ENCODE data around the gene PXDC1. TPM values are rescaled to one million over a fixed set of nuclear protein-coding genes. Genes with fewer than 3 reads are reported as not detected.

The PXDC1 gene
- total and polyA plus RNA-seq, 2 donors (not counting 3 experiments of a cell fraction or from before 2014, with no cell fraction given), result 60.9 to 121 TPM

- peaks cover 4% of the 10 kb centered on the region for H4K20me1 ChIP-seq (replicated peaks; ENCODE audit: control insufficient read depth, extremely low read depth, insufficient read depth, low read length)
- ChIA-PET CTCF (interaction anchor here (0.6 to 2.4 kb wide), 2 partner anchors 265 to 446 kb away, joined by 3 to 9 read pairs; no protein-coding TSS in a partner anchor), POLR2A (no interaction called here)
- H3K9me3 ChIP-seq (replicated peaks; ENCODE audit: control insufficient read depth, insufficient read depth, low read length), result no peaks in the 10 kb centered on the region
- TF ChIP-seq, protein P1, sequence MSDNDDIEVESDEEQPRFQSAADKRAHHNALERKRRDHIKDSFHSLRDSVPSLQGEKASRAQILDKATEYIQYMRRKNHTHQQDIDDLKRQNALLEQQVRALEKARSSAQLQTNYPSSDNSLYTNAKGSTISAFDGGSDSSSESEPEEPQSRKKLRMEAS (IDR thresholded peaks at IDR 0.05; ENCODE audit: insufficient read depth, insufficient read length), result no peak
- TF ChIP-seq CTCF (IDR thresholded peaks at IDR 0.05; ENCODE audit: extremely low read depth in 1 of 2, insufficient read depth in 1 of 2, low read depth in 1 of 2, low read length in 2 of 2), result no peak
- no peak for TF ChIP-seq FOS (IDR thresholded peaks at IDR 0.05; ENCODE audit: borderline replicate concordance, insufficient read depth, low read length)
- no peak for TF ChIP-seq MYC (IDR thresholded peaks at IDR 0.05; ENCODE audit: low read depth, low read length)
- no peak for TF ChIP-seq POLR2AphosphoS5 (IDR thresholded peaks at IDR 0.05; ENCODE audit: insufficient read depth, low read depth, low read length)
- TF ChIP-seq GATA2 (IDR thresholded peaks at IDR 0.05; ENCODE audit: insufficient read depth, insufficient read length, low read depth, low read length), result no peak
- TF ChIP-seq EZH2 (IDR thresholded peaks at IDR 0.05; ENCODE audit: borderline replicate concordance, low read depth, low read length, severe bottlenecking), result no peak
- no peak for TF ChIP-seq POLR2A (IDR thresholded peaks at IDR 0.05; ENCODE audit: low read depth, low read length)
- no peak for TF ChIP-seq JUN (IDR thresholded peaks at IDR 0.05; ENCODE audit: borderline replicate concordance, insufficient read depth, insufficient read length, low read depth)
- intact Hi-C loops (cut with micrococcal nuclease), result no loop called here
- dilution Hi-C loops (cut with MboI; ENCODE audit: extremely low pct_ligation_motif_present, low sequenced_read_pairs), result no loop called here
- no peak overlapping the region for H3K9ac ChIP-seq (replicated peaks; ENCODE audit: extremely low read depth, insufficient read depth, low read length)
- no peak overlapping the region for H2AFZ ChIP-seq (ENCODE audit: low read depth, low read length)
- peaks cover 38 to 64% of the 10 kb centered on the region in 2 experiments for H3K36me3 ChIP-seq (ENCODE audit: control insufficient read depth in 2 of 2, extremely low read depth in 1 of 2, insufficient read depth in 2 of 2, low read length in 2 of 2)
- H3K9me1 ChIP-seq (replicated peaks; ENCODE audit: control insufficient read depth, extremely low read depth, insufficient read depth, low read length), result no peaks in the 10 kb centered on the region
- DNase-seq (ENCODE audit: low read depth, low spot score) (no peak), FAIRE-seq (no peak)
- no peaks in the 10 kb centered on the region for H3K4me1 ChIP-seq (ENCODE audit: control insufficient read depth, extremely low read depth, insufficient read depth, low read length)
- BruUV-seq (replicated peaks), result no TSS peak
- peaks cover 51% of the 10 kb centered on the region for H3K79me2 ChIP-seq (ENCODE audit: control insufficient read depth, insufficient read depth, low read length)
- H3K4me3 ChIP-seq (replicated peaks in 1 of 3; ENCODE audit: insufficient read depth in 1 of 3, low read depth in 1 of 3, low read length in 3 of 3), result no peak overlapping the region
- H3K4me2 ChIP-seq (ENCODE audit: insufficient read depth, low read length), result no peak overlapping the region
- no peaks in the 10 kb centered on the region for H3K27me3 ChIP-seq (ENCODE audit: control insufficient read depth in 2 of 2, insufficient read depth in 2 of 2, low read length in 2 of 2)
- no peak overlapping the region for H3K27ac ChIP-seq (ENCODE audit: insufficient read depth, low read depth, low read length)
These were observed 26.1 kb downstream of the PXDC1 start for GRCh38 chr6:3725145-3726047.

Measured in endothelial cell of umbilical vein (primary cell).